ENCODE measurements around the gene MSANTD3. TPM values are rescaled to one million over a fixed set of nuclear protein-coding genes. Genes with fewer than 3 reads are reported as not detected.

Gene MSANTD3
- total RNA-seq, 1 donor: 76.1 TPM

- TF ChIP-seq, protein P1, sequence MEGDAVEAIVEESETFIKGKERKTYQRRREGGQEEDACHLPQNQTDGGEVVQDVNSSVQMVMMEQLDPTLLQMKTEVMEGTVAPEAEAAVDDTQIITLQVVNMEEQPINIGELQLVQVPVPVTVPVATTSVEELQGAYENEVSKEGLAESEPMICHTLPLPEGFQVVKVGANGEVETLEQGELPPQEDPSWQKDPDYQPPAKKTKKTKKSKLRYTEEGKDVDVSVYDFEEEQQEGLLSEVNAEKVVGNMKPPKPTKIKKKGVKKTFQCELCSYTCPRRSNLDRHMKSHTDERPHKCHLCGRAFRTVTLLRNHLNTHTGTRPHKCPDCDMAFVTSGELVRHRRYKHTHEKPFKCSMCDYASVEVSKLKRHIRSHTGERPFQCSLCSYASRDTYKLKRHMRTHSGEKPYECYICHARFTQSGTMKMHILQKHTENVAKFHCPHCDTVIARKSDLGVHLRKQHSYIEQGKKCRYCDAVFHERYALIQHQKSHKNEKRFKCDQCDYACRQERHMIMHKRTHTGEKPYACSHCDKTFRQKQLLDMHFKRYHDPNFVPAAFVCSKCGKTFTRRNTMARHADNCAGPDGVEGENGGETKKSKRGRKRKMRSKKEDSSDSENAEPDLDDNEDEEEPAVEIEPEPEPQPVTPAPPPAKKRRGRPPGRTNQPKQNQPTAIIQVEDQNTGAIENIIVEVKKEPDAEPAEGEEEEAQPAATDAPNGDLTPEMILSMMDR (IDR thresholded peaks at IDR 0.05; ENCODE audit: insufficient read depth, low read length): no peak
These were observed 2.1 kb downstream of the MSANTD3 start for GRCh38 chr9:100428871-100429654.

DNA sequence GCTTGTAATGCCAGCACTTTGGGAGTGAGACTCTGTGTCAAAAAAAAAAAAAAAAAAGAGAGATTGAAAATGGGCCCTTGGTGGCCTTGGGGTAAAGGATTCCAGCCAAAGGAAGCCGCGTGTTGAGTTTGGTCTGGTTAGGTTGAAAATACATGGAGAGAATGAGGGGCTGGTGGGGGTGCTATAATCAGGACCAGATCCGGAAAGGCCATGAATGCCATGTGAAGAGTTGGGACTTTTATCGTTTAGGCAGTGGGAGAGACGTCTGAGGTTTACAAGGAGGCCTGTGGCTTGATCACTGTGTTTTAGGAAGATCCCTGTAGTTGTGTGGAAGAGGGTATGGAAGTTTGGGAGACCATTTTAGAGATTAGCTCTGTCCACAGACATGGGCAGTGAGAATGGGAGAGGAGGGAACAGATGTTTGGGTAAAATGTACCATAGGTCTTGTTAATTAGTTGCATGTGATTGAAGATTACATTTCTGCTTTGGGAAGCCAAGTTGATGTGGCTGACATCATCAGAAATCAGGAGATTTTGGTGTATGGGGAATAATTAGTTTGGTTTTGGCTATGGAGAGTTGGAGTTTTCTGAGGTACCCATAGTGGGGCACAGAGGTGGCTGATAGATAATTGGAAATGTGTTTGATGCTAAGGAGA lies 3.5 kb downstream of the MSANTD3 start:
- TF ChIP-seq, protein P1 (IDR thresholded peaks at IDR 0.05; ENCODE audit: insufficient read depth, low read length): no peak
- H3K4me3 ChIP-seq (ENCODE audit: low read depth, low read length): no peak overlapping the region
- DNase-seq (ENCODE audit: low read depth): no peak

More at GRCh38 chr9:100428871-100429654, 2.1 kb downstream of the MSANTD3 start:
- H3K4me3 ChIP-seq (ENCODE audit: low read depth, low read length): peak overlapping the region; percentile 79
- DNase-seq (ENCODE audit: low read depth): peak; percentile 100

DNA sequence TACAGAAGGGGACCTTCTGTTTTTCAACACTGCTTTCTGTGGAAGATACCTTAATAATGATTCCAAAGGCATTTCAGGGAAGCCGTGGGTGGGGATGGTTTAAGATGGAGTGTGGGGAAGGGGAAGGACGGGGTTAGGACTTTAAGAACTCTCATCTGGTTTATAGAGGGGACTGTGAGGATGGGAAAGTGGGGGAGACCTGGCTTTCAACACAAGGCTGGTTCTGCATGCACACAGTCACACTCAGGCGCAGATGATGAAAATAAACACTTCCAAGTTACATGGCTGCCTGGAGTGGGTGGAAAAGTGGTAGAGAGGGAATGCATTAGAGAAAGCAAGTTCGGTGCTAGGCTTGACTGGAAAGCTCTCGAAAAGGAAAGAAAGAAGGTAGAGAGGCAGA lies 4.9 kb downstream of the MSANTD3 start:
- DNase-seq (ENCODE audit: low read depth): no peak
- TF ChIP-seq, protein P1 (IDR thresholded peaks at IDR 0.05; ENCODE audit: insufficient read depth, low read length): no peak
- H3K4me3 ChIP-seq (ENCODE audit: low read depth, low read length): no peak overlapping the region

DNA sequence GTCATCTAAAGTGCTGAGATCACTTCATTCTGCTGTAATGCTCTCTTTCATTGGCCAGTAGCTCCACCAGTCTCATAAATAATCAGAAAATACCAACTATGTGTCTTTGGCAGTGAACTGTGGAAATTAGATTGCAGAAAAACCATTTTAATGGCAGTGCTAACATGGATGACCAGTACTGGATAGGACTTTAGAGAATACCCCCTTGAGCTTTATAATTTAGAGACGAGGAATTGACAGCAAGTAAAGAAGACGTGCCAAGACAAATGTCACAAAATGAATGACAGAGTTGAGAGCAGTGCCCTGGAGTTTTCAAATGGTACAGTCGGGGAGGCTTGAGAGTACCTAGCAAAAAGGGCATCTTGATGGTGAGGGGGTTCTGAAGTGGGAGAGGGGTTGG lies 5.8 kb downstream of the MSANTD3 start:
- no peak overlapping the region for H3K4me3 ChIP-seq (ENCODE audit: low read depth, low read length)
- no peak for DNase-seq (ENCODE audit: low read depth)
- TF ChIP-seq, protein P1 (IDR thresholded peaks at IDR 0.05; ENCODE audit: insufficient read depth, low read length): no peak

- DNase-seq (ENCODE audit: low read depth): no peak
- TF ChIP-seq, protein P1 (IDR thresholded peaks at IDR 0.05; ENCODE audit: insufficient read depth, low read length): no peak
- H3K4me3 ChIP-seq (ENCODE audit: low read depth, low read length): no peak overlapping the region
These were observed 9.6 kb downstream of the MSANTD3 start for GRCh38 chr9:100436571-100436970.

- TF ChIP-seq, protein P1 (IDR thresholded peaks at IDR 0.05; ENCODE audit: insufficient read depth, low read length): peak; percentile 97
- DNase-seq (ENCODE audit: low read depth): peak; percentile 86
These were observed 11.2 kb downstream of the MSANTD3 start for GRCh38 chr9:100437860-100438805.

More at GRCh38 chr9:100437860-100438805, 11.2 kb downstream of the MSANTD3 start:
- no peak overlapping the region for H3K4me3 ChIP-seq (ENCODE audit: low read depth, low read length)

Data from fibroblast of the aortic adventitia (primary cell).